Keratinocyte (primary cell): ENCODE measurements around the gene RAX2.

Source experiments
- EZH2 ChIP-seq: IDR thresholded peaks from one replicate; pipeline ENCODE4 v1.6.1; 2012; ENCODE audit warnings: inconsistent platforms, mild to moderate bottlenecking, low read length, moderate library complexity
- TF ChIP-seq, protein P1 (sequence below), 3 experiments: IDR thresholded peaks in 1 of 3; conservative IDR thresholded peaks in 1 of 3; optimal IDR thresholded peaks in 1 of 3; 2 replicates in 2 of 3; 3 replicates in 1 of 3; pipeline versions ENCODE3 to v1.5.1; 2011; ENCODE audit warnings: low read length in 3 of 3, mild to moderate bottlenecking in 3 of 3, moderate library complexity in 2 of 3, control low read depth in 1 of 3, inconsistent platforms in 1 of 3; ENCODE audit not compliant: insufficient read depth in 2 of 3; ENCODE audit errors: extremely low read depth in 1 of 3

DNA sequence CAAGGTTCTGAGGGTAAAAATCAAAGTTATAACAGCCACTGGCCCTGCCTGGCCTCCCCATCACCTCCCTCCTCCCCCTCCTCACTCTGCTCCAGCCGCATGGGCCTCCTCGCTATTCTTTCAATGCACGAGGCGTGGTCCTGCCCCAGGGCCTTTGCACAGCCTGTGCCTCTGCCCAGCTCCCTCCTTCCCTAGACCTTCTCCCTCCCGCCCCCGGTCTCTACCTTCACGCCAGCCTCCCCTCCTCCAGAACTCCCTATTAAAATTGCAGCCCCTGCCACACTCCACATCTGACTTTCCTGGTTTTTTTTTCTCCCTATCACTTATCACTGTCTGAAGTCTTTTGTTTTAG, 3.3 kb downstream of the RAX2 start:
- TF ChIP-seq, protein P1, sequence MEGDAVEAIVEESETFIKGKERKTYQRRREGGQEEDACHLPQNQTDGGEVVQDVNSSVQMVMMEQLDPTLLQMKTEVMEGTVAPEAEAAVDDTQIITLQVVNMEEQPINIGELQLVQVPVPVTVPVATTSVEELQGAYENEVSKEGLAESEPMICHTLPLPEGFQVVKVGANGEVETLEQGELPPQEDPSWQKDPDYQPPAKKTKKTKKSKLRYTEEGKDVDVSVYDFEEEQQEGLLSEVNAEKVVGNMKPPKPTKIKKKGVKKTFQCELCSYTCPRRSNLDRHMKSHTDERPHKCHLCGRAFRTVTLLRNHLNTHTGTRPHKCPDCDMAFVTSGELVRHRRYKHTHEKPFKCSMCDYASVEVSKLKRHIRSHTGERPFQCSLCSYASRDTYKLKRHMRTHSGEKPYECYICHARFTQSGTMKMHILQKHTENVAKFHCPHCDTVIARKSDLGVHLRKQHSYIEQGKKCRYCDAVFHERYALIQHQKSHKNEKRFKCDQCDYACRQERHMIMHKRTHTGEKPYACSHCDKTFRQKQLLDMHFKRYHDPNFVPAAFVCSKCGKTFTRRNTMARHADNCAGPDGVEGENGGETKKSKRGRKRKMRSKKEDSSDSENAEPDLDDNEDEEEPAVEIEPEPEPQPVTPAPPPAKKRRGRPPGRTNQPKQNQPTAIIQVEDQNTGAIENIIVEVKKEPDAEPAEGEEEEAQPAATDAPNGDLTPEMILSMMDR (optimal IDR thresholded peaks at IDR 0.05 in 1 of 3, IDR thresholded peaks at IDR 0.05 in 1 of 3, conservative IDR thresholded peaks at IDR 0.05 in 1 of 3; ENCODE audit: extremely low read depth in 1 of 3, insufficient read depth in 2 of 3, low read length in 3 of 3), result no peak
- TF ChIP-seq EZH2, result no peak
